ENCODE data around the gene CAVIN1. TPM values are rescaled to one million over a fixed set of nuclear protein-coding genes. Genes with fewer than 3 reads are reported as not detected.

CAVIN1 gene
- total RNA-seq, 2 donors from 2014 or later: 0.51 to 3.1 TPM

DNA sequence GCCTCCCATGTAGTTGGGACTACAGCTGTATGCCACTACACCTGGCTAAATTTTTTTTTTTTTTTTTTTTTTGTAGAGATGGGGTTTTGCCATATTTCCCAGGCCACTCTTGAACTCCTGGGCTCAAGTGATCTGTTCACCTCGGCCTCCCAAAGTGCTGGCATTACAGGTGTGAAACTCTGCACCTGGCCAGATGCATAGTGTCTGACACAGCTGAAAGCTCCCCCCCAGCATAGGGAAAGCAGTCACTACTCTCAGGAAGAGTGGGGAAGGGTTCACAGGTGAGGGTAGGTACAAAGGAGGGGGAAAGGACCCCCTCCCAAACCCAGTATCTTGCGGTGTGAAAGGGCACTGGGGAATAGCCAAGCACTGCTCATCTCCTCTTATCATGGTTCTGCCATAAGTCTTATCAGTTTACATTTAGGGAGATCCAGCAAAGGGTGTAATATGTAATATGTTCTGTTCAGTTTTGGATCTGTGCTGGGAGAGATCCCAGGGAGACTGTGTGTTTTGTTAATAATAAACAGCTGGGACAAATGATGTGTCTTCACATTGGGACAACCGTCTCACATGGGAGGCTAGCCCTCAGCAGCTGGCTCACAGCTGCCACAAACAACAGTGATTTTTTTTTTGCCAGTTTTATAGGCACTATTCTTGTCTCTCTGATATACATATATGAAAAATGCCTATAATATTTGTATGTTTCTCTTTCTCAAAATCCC lies 6.8 kb upstream of the CAVIN1 start:
- Mint-ChIP-seq H3K4me3 (no peak overlapping the region), H3K27ac (no peak overlapping the region), H3K4me1 (no peaks in the 10 kb centered on the region), H3K36me3 (ENCODE audit: low read depth) (no peaks in the 10 kb centered on the region), H3K9me3 (no peaks in the 10 kb centered on the region), H3K27me3 (ENCODE audit: insufficient read depth) (peaks cover 13% of the 10 kb centered on the region)
- no peak overlapping the region for H3K9ac ChIP-seq (ENCODE audit: extremely low read depth, low read length, poor library complexity, severe bottlenecking)
- no peaks in the 10 kb centered on the region for H3K9me3 ChIP-seq (ENCODE audit: control insufficient read depth, low read length)
- 78 to 89% methylated on average over 1 to 3 of the region's 3 CpGs for WGBS, 2 experiments (ENCODE audit: insufficient coverage in 1 of 2, insufficient read length in 1 of 2)
- no peak overlapping the region for H3K4me3 ChIP-seq (ENCODE audit: low read length)
- no peak overlapping the region for H3K27ac ChIP-seq (ENCODE audit: low read depth, low read length)
- peak; percentile 64 for DNase-seq
- no peaks in the 10 kb centered on the region for H3K36me3 ChIP-seq (ENCODE audit: control insufficient read depth, insufficient read depth, low read length)
- TF ChIP-seq, protein P1, sequence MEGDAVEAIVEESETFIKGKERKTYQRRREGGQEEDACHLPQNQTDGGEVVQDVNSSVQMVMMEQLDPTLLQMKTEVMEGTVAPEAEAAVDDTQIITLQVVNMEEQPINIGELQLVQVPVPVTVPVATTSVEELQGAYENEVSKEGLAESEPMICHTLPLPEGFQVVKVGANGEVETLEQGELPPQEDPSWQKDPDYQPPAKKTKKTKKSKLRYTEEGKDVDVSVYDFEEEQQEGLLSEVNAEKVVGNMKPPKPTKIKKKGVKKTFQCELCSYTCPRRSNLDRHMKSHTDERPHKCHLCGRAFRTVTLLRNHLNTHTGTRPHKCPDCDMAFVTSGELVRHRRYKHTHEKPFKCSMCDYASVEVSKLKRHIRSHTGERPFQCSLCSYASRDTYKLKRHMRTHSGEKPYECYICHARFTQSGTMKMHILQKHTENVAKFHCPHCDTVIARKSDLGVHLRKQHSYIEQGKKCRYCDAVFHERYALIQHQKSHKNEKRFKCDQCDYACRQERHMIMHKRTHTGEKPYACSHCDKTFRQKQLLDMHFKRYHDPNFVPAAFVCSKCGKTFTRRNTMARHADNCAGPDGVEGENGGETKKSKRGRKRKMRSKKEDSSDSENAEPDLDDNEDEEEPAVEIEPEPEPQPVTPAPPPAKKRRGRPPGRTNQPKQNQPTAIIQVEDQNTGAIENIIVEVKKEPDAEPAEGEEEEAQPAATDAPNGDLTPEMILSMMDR (conservative IDR thresholded peaks at IDR 0.05): no peak
- H3K4me1 ChIP-seq (ENCODE audit: control insufficient read depth, insufficient read depth, low read length): no peaks in the 10 kb centered on the region
- peaks cover 16% of the 10 kb centered on the region for H3K27me3 ChIP-seq (ENCODE audit: control insufficient read depth, insufficient read depth, low read length, poor library complexity, severe bottlenecking)

DNA sequence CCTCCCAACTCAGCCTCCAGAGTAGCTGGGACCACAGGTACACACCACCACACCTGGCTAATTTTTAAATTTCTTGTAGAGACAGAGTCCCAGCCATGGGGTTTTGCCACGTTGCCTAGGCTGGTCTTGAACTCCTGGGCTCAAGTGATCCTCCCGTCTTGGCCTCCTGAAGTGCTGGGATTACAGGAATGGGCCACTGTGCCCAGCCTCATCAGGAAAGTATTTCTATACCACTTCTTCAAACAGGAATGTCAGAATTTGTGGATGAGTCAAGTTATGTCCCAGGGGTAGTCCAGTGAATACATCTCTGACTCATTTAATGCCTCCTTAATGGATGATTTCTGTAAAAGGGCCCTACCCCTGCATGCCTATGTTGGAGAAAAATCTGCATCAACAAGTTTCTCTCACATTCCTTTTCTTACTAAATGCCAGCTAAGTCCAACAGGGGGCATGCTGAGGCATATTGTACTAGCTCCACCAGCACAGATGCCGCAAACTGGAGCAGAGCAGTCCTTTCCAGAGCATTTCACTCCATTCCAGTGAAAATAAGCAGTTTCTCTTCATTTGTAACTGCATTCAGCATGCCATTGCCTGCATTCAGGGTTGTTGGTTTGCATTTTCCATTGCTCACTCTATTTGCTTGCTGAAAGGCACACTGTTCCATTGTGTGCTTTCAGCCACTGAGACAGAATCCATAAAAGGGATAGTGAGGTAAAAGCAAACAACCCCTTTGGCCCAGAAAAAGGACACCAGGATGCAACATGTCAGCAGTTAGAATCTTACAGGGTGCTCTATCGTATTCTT lies 5.3 kb upstream of the CAVIN1 start:
- WGBS, 2 experiments (ENCODE audit: insufficient coverage in 1 of 2, insufficient read length in 1 of 2): 53 to 77% methylated on average over 3 to 4 of the region's 4 CpGs
- TF ChIP-seq, protein P1 (conservative IDR thresholded peaks at IDR 0.05): peak; percentile 78
- H3K36me3 Mint-ChIP-seq (ENCODE audit: low read depth): no peaks in the 10 kb centered on the region
- no peaks in the 10 kb centered on the region for H3K36me3 ChIP-seq (ENCODE audit: control insufficient read depth, insufficient read depth, low read length)
- peaks cover 32% of the 10 kb centered on the region for H3K27me3 ChIP-seq (ENCODE audit: control insufficient read depth, insufficient read depth, low read length, poor library complexity, severe bottlenecking)
- H3K9ac ChIP-seq (ENCODE audit: extremely low read depth, low read length, poor library complexity, severe bottlenecking): no peak overlapping the region
- peaks cover 28% of the 10 kb centered on the region for H3K27me3 Mint-ChIP-seq (ENCODE audit: insufficient read depth)
- no peak overlapping the region for H3K4me3 ChIP-seq (ENCODE audit: low read length)
- H3K4me1 ChIP-seq (ENCODE audit: control insufficient read depth, insufficient read depth, low read length): no peaks in the 10 kb centered on the region
- H3K27ac Mint-ChIP-seq: no peak overlapping the region
- no peak overlapping the region for H3K27ac ChIP-seq (ENCODE audit: low read depth, low read length)
- no peaks in the 10 kb centered on the region for H3K9me3 Mint-ChIP-seq
- H3K9me3 ChIP-seq (ENCODE audit: control insufficient read depth, low read length): no peaks in the 10 kb centered on the region
- DNase-seq: peak; percentile 85
- H3K4me3 Mint-ChIP-seq: no peak overlapping the region
- H3K4me1 Mint-ChIP-seq: peaks cover 1% of the 10 kb centered on the region

DNA sequence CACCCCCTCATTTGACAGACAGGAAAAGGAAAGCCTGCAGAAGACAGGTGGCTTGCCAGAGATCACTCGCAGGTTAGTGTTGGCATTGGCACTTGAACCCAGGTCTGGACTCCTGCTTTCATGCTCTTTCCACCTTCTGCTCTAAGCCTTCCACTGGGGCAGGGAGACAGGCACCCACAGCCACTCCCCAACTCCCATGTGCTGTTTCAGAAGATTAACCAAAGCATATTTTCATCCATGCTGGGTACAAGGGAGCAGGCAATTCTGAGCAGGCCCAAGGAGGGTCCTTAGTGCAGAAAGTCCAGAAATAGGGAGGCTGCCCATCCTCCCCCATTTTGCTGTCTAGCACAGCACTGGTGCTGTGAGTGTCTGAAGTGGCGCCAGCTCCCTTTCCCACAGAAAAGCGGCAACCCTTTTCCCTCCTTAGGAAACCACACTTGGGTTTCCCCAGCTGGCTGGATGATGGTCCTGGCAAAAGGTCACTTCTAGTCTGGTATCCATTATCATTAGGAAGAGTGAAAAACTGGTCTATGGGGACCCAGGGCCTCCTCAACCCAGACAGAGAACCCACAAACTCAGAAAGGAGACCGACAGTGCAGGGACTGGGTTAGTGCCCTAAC lies 2.0 kb upstream of the CAVIN1 start:
- Histone ChIP-seq H3K9ac (ENCODE audit: extremely low read depth, low read length, poor library complexity, severe bottlenecking) (no peak overlapping the region), H3K27me3 (ENCODE audit: control insufficient read depth, insufficient read depth, low read length, poor library complexity, severe bottlenecking) (peaks cover 64% of the 10 kb centered on the region), H3K4me1 (ENCODE audit: control insufficient read depth, insufficient read depth, low read length) (no peaks in the 10 kb centered on the region), H3K9me3 (ENCODE audit: control insufficient read depth, low read length) (no peaks in the 10 kb centered on the region), H3K36me3 (ENCODE audit: control insufficient read depth, insufficient read depth, low read length) (no peaks in the 10 kb centered on the region), H3K4me3 (ENCODE audit: low read length) (no peak overlapping the region), H3K27ac (ENCODE audit: low read depth, low read length) (no peak overlapping the region)
- DNase-seq: peak; percentile 49
- H3K4me3 Mint-ChIP-seq: no peak overlapping the region
- no peaks in the 10 kb centered on the region for H3K36me3 Mint-ChIP-seq (ENCODE audit: low read depth)
- peaks cover 60% of the 10 kb centered on the region for H3K27me3 Mint-ChIP-seq (ENCODE audit: insufficient read depth)
- H3K9me3 Mint-ChIP-seq: no peaks in the 10 kb centered on the region
- 95 to 100% methylated on average over 1 to 4 of the region's 4 CpGs for WGBS, 2 experiments (ENCODE audit: insufficient coverage in 1 of 2, insufficient read length in 1 of 2)
- TF ChIP-seq, protein P1 (conservative IDR thresholded peaks at IDR 0.05): no peak
- no peak overlapping the region for H3K27ac Mint-ChIP-seq
- H3K4me1 Mint-ChIP-seq: peaks cover 10% of the 10 kb centered on the region

Measured in endodermal cell (in vitro differentiated cells).